Cerebellar cortex (tissue), 1 donor: ENCODE data around the gene MS4A5.
"Not testable (repeated sequence)": the region's sequence is repeated elsewhere in the genome, so short reads cannot be mapped to it uniquely, and the experiment has no call there.

ENCODE experiments used
- DNase-seq: peaks from one replicate; pipeline ENCODE4 v3.0.0-alpha.2; 2015; ENCODE audit warnings: low spot score

Gene MS4A5

GRCh38 chr11:60429272-60429671 is at the start of gene MS4A5:
Gene MS4A5 (plus strand): TSS chr11:60429572. CDS start chr11:60429675, 103 bp downstream.
- no peak for DNase-seq

- no peak for DNase-seq
These were observed 40.0 kb upstream of the MS4A5 start for GRCh38 chr11:60389279-60389910.

GRCh38 chr11:60390419-60390818 is 39.0 kb upstream of the MS4A5 start:
- no peak for DNase-seq

- no peak for DNase-seq
These were observed 37.0 kb upstream of the MS4A5 start for GRCh38 chr11:60392361-60392760.

GRCh38 chr11:60393016-60393415 is 36.4 kb upstream of the MS4A5 start:
- DNase-seq: no peak

- DNase-seq: no peak
These were observed 34.5 kb upstream of the MS4A5 start for GRCh38 chr11:60394666-60395380.

GRCh38 chr11:60396382-60396781 is 33.0 kb upstream of the MS4A5 start, which contains the start of gene MS4A14:
Gene MS4A14 (plus strand): TSS chr11:60396459. CDS start chr11:60396579, 120 bp downstream.
- no peak for DNase-seq

GRCh38 chr11:60396799-60397198 is 32.6 kb upstream of the MS4A5 start:
- no peak for DNase-seq

GRCh38 chr11:60420015-60420414 is 9.4 kb upstream of the MS4A5 start:
- no peak for DNase-seq

GRCh38 chr11:60422609-60423008 is 6.8 kb upstream of the MS4A5 start:
- no peak for DNase-seq

- DNase-seq: no peak
These were observed 855 bp upstream of the MS4A5 start for GRCh38 chr11:60428517-60428916.

GRCh38 chr11:60431251-60431650 is 1.9 kb downstream of the MS4A5 start:
- DNase-seq: no peak

- no peak for DNase-seq
These were observed 4.0 kb downstream of the MS4A5 start for GRCh38 chr11:60433401-60433800.

- no peak for DNase-seq
These were observed 17.7 kb downstream of the MS4A5 start for GRCh38 chr11:60447070-60447469.

GRCh38 chr11:60447846-60448245 is 18.5 kb downstream of the MS4A5 start:
- no peak for DNase-seq

GRCh38 chr11:60451185-60451584 is 21.8 kb downstream of the MS4A5 start:
- DNase-seq: not testable (repeated sequence)

- no peak for DNase-seq
These were observed 24.8 kb downstream of the MS4A5 start for GRCh38 chr11:60454212-60454611.

GRCh38 chr11:60455531-60456042 is 26.2 kb downstream of the MS4A5 start, which contains the start of gene MS4A1:
Gene MS4A1 (plus strand): TSS chr11:60455847. CDS start chr11:60462375, 6,528 bp downstream.
- no peak for DNase-seq

GRCh38 chr11:60457576-60457975 is 28.2 kb downstream of the MS4A5 start:
- DNase-seq: no peak

- no peak for DNase-seq
These were observed 30.0 kb downstream of the MS4A5 start for GRCh38 chr11:60459345-60459744.

- DNase-seq: no peak
These were observed 39.5 kb downstream of the MS4A5 start for GRCh38 chr11:60468829-60469228.

GRCh38 chr11:60469723-60470122 is 40.4 kb downstream of the MS4A5 start:
- DNase-seq: no peak

GRCh38 chr11:60477035-60477445 is 47.7 kb downstream of the MS4A5 start:
- no peak for DNase-seq
